LNCaP clone FGC (cell line): ENCODE results near the gene TMEM120A.
"Not testable (repeated sequence)": the region's sequence is repeated elsewhere in the genome, so short reads cannot be mapped to it uniquely, and the experiment has no call there.

ENCODE experiments used
- DNase-seq: peaks from one replicate; pipeline ENCODE4 v3.0.0-alpha.2; 2011; ENCODE audit warnings: low read depth
- H3K4me3 ChIP-seq: 2 replicates; pipeline ENCODE4 v1.5.1; 2011; ENCODE audit warnings: mild to moderate bottlenecking, low read depth, low read length, control low read depth
- TF ChIP-seq, protein P1 (sequence below): IDR thresholded peaks from 2 replicates; pipeline ENCODE4 v1.5.1; 2012; ENCODE audit warnings: mild to moderate bottlenecking; ENCODE audit not compliant: control insufficient read depth, insufficient read depth; ENCODE audit errors: extremely low read depth

Gene TMEM120A

DNA sequence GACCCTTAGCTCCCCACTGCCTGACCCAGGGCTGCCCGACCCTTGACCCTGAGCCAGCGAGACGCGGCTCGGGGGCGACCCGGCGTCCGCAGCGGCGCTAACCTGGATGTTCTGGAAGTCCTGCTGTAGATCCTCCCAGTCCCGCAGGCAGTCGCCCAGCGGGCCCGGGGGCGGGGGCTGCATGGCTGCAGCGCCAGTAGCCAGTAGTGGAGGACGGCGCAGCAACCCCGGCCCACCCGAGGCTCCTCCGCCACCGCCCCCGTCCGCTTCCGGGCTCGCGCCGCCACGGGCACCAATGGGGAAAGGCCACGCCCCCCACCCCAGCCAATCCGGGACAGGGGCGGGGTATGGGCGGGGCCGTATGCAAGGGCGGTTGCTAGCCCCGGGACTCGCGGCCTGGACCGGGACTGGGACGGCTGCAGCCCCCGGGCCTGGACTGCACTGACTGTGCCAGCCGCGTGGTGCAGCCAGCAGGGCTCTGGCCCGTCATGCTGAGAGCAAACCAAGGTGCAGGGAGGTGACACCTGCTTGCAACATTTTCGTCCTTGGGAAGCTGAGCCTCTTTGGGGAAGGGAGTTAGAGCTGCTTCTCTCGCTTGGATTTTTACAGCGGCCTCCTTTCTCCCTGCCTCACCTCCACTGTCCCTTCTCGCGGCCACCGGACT, at the start of gene TMEM120A:
TSS of gene TMEM120A (minus strand) at position 208 of the 664 bp plus-strand sequence. CDS start at position 183, 25 bp downstream.
- peak within 1 kb of the TSS; percentile 75 for H3K4me3 ChIP-seq
- TF ChIP-seq, protein P1, sequence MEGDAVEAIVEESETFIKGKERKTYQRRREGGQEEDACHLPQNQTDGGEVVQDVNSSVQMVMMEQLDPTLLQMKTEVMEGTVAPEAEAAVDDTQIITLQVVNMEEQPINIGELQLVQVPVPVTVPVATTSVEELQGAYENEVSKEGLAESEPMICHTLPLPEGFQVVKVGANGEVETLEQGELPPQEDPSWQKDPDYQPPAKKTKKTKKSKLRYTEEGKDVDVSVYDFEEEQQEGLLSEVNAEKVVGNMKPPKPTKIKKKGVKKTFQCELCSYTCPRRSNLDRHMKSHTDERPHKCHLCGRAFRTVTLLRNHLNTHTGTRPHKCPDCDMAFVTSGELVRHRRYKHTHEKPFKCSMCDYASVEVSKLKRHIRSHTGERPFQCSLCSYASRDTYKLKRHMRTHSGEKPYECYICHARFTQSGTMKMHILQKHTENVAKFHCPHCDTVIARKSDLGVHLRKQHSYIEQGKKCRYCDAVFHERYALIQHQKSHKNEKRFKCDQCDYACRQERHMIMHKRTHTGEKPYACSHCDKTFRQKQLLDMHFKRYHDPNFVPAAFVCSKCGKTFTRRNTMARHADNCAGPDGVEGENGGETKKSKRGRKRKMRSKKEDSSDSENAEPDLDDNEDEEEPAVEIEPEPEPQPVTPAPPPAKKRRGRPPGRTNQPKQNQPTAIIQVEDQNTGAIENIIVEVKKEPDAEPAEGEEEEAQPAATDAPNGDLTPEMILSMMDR: no peak
- DNase-seq: peak; percentile 67

DNA sequence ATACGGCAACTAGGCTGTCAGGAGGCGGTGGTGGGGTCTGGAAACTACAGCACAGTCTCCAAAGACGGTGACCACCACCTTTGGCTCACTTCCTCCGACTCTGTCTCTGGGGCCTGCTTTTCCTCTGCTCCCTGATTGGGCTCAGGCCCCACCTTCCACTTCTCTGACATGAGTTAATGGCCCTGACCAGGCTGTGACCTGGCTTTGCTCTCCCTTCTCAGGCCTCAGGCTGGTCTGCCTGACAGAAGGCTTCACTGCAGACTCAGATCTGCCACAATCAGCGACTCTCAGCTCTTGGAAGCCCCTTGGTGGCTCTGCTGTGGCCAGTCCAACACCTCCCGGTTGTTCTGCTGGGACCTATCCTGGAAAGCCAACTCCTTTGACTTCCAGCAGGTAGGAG, 45.7 kb upstream of the TMEM120A start:
- H3K4me3 ChIP-seq: no peak overlapping the region
- TF ChIP-seq, protein P1: no peak
- no peak for DNase-seq

DNA sequence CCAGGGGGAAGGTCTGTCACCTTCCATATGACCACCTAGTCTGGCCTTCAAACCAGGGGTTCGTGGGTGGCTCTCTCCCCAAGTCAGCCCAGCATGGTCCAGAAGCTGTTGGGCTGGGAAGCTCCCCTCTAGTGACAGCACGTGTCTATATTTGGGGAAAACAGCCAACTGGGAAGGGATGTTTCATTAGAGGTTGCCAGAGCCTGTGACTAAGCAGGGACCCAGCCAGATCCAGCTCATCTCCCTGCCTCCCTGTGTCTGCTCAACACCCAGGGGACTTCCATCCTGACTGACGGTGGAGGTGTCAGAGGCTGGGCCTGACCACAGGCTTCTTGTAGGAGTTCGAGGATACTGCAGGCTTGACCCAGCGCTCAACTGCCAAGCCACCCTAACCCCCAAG, 42.9 kb upstream of the TMEM120A start:
- TF ChIP-seq, protein P1: no peak
- H3K4me3 ChIP-seq: no peak overlapping the region
- no peak for DNase-seq

DNA sequence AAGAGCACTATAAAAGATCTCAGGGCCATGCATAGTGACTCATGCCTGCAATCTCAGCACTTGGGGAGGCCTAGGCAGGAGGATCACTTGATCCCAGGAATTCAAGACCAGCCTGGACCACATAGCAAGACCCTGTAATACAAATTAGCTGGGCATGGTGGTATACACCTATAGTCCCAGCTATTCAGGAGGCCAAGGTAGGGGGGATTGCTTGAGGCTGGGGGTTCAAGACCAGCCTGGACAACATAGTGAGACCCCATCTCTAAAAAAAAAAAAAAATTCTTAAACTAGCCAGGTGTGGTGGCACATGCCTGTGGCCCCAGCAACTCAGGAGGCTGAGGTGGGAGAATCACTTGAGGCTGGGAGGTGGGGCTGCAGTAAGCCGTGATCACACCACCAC, 37.6 kb upstream of the TMEM120A start:
- no peak overlapping the region for H3K4me3 ChIP-seq
- TF ChIP-seq, protein P1: no peak
- no peak for DNase-seq

DNA sequence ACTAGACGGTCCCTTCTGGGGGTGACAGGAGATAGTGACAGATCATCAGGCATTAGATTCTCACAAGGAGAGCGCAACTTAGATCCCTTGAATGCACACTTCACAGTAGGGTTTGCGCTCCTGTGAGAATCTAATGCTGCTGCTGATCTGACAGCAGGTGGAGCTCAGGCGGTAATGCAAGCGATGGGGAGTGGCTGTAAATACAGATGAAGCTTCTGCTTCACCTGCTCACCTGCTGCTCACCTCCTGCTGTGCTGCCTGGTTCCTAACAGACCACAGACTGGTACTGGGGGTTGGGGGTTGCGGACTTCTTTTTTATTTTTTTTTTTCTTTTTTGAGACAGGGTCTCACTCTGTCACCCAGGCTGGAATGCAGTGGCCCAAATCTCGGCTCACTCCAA, 35.3 kb upstream of the TMEM120A start:
- TF ChIP-seq, protein P1: peak; percentile 21
- H3K4me3 ChIP-seq, DNase-seq: not testable (repeated sequence)

DNA sequence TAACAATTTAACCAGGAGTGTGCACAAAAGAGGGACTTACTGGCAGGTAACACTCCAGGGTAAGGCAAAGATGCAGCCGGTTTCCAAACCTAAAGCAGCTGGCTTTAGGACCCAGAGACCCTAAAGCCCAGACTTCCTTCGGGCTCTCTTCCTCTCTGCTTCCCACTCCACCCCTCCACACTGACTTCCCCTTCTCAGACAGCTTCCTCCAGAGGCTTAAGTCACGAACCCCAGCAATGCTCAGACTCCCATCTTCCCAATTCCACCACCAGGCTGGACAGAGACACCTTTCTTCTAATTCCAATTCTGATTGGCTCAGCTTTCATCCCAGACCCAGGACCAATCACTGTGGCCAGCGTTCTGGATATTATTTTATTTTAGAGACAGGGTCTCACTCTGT, 28.6 kb upstream of the TMEM120A start:
- DNase-seq: no peak
- no peak overlapping the region for H3K4me3 ChIP-seq
- TF ChIP-seq, protein P1: no peak
